Mesendoderm (in vitro differentiated cells): ENCODE results near the gene ADAMTS12.

ENCODE experiments used
- DNase-seq: peaks from one replicate; pipeline ENCODE4 v3.0.0; 2013
- H2AK5ac ChIP-seq: 2 replicates; pipeline ENCODE4 v1.6.1; 2013; ENCODE audit warnings: low read length, inconsistent platforms
- H2BK120ac ChIP-seq: 2 replicates; pipeline ENCODE4 v1.6.1; 2013; ENCODE audit warnings: low read depth, mild to moderate bottlenecking, low read length, moderate library complexity, mixed read lengths
- H2BK15ac ChIP-seq: replicated peaks from 2 replicates; pipeline ENCODE4 v1.6.1; 2013; ENCODE audit warnings: low read depth, mild to moderate bottlenecking, moderate library complexity
- H2BK5ac ChIP-seq: 2 replicates; pipeline ENCODE4 v1.6.1; 2013; ENCODE audit warnings: low read length, inconsistent platforms
- H3K18ac ChIP-seq: 2 replicates; pipeline ENCODE4 v1.6.1; 2013; ENCODE audit warnings: mild to moderate bottlenecking, low read length, mixed read lengths
- H3K23ac ChIP-seq: one replicate; pipeline ENCODE4 v1.6.1; 2013; ENCODE audit warnings: low read length
- H3K27ac ChIP-seq: 2 replicates; pipeline ENCODE4 v1.5.1; 2013; ENCODE audit warnings: low read depth, mild to moderate bottlenecking, inconsistent platforms, low read length, moderate library complexity
- H3K27me3 ChIP-seq: 2 replicates; pipeline ENCODE4 v1.6.1; 2013; ENCODE audit warnings: low read length, control low read depth, mild to moderate bottlenecking, inconsistent platforms; ENCODE audit not compliant: insufficient read depth, poor library complexity
- H3K36me3 ChIP-seq: 2 replicates; pipeline ENCODE4 v1.6.1; 2013; ENCODE audit warnings: low read length, inconsistent platforms; ENCODE audit not compliant: control insufficient read depth, insufficient read depth
- H3K4ac ChIP-seq: one replicate; pipeline ENCODE4 v1.6.1; 2013; ENCODE audit warnings: low read depth, mild to moderate bottlenecking, low read length, moderate library complexity
- H3K4me1 ChIP-seq: 2 replicates; pipeline ENCODE4 v1.6.1; 2013; ENCODE audit warnings: low read depth, low read length, inconsistent platforms; ENCODE audit not compliant: control insufficient read depth
- H3K4me2 ChIP-seq: 2 replicates; pipeline ENCODE4 v1.6.1; 2013; ENCODE audit warnings: low read length
- H3K4me3 ChIP-seq: 2 replicates; pipeline ENCODE4 v1.5.1; 2013; ENCODE audit warnings: mild to moderate bottlenecking, low read length
- H3K56ac ChIP-seq: one replicate; pipeline ENCODE4 v1.6.1; 2013; ENCODE audit warnings: low read length
- H3K79me1 ChIP-seq: 2 replicates; pipeline ENCODE4 v1.6.1; 2013; ENCODE audit warnings: low read length, inconsistent platforms
- H3K79me2 ChIP-seq: 2 replicates; pipeline ENCODE4 v1.6.1; 2013; ENCODE audit warnings: mild to moderate bottlenecking, low read length; ENCODE audit not compliant: control insufficient read depth, insufficient read depth
- H3K9ac ChIP-seq: 2 replicates; pipeline ENCODE4 v1.6.1; 2013; ENCODE audit warnings: low read length, inconsistent platforms
- H4K5ac ChIP-seq: one replicate; pipeline ENCODE4 v1.6.1; 2013; ENCODE audit warnings: low read length
- H4K8ac ChIP-seq: one replicate; pipeline ENCODE4 v1.6.1; 2013; ENCODE audit warnings: low read depth, mild to moderate bottlenecking, control low read depth, low read length, moderate library complexity
- WGBS: extraction: QIAGEN DNeasy Blood & Tissue Kit; methylation state at CpG from one replicate; pipeline ENCODE4 v1.1.7; 2013; ENCODE audit warnings: low lambda C conversion rate, missing lambda C conversion rate; ENCODE audit not compliant: insufficient coverage; ENCODE audit errors: extremely low coverage; 5-methylcytosine and 5-hydroxymethylcytosine counted together

ADAMTS12 gene

DNA sequence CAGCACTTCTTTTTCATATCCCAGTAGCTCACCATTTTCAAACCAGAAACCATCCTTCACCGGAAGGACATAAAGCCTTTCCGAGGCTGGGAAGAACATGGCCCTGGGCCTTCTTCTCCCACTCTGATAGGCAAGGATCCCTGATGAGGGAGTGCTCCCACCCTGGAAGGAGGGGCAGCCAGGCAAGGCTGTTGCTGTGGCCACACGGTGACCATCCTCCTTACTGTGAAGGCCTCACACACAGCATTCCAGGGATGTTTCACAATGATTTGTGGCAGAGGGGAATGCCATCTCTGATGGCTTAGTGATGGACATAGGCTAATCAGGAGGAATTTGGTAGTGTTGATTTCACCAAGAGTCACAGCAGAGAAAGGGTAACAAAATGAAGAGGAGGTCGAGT, 130.7 kb downstream of the ADAMTS12 start:
- no CpG with 5 or more reads among the region's 4 CpGs for WGBS
- peak; percentile 92 for DNase-seq
- no peaks in the 10 kb centered on the region for H3K79me1 ChIP-seq

DNA sequence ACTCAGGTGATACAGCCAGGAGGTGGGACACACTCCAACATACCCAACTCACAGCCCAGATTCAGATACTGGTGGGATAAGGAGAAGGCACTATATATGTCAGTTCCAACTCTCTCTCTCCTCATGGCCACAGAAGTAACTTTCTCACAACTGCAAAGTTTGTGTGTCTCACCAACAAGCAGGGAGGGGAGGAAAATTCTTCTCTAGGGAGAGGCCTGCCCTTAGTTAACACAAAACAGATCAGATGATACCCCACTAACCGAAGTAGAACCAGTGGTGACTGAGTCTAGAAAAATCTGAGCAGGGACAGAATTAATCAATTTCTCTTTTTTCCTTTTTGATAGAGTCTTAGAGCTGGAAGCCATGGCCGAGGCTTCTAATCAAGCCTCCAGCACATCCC, 133.1 kb downstream of the ADAMTS12 start:
- H3K18ac ChIP-seq: no peak overlapping the region
- H3K4me3 ChIP-seq: no peak overlapping the region
- H3K56ac ChIP-seq: no peak overlapping the region
- H3K4me2 ChIP-seq: no peak overlapping the region
- no peaks in the 10 kb centered on the region for H3K36me3 ChIP-seq
- no peak overlapping the region for H3K4ac ChIP-seq
- H3K4me1 ChIP-seq: peaks cover 3% of the 10 kb centered on the region
- H4K5ac ChIP-seq: no peak overlapping the region
- H2BK120ac ChIP-seq: no peak overlapping the region
- no peak for DNase-seq
- no peak overlapping the region for H3K9ac ChIP-seq
- no peak overlapping the region for H2AK5ac ChIP-seq
- no peak overlapping the region for H4K8ac ChIP-seq
- no peaks in the 10 kb centered on the region for H3K79me1 ChIP-seq
- no CpG with 5 or more reads among the region's 2 CpGs for WGBS
- no peaks in the 10 kb centered on the region for H3K27me3 ChIP-seq
- H3K23ac ChIP-seq: no peak overlapping the region
- H2BK15ac ChIP-seq: no peak overlapping the region
- H3K27ac ChIP-seq: no peak overlapping the region
- H2BK5ac ChIP-seq: no peak overlapping the region
- no peaks in the 10 kb centered on the region for H3K79me2 ChIP-seq

More for the DNA sequence above, 130.7 kb downstream of the ADAMTS12 start:
- no peak overlapping the region for H3K9ac ChIP-seq
- H2BK5ac ChIP-seq: no peak overlapping the region
- no peak overlapping the region for H3K4me3 ChIP-seq
- no peak overlapping the region for H2BK120ac ChIP-seq
- H3K79me2 ChIP-seq: no peaks in the 10 kb centered on the region
- no peak overlapping the region for H3K23ac ChIP-seq
- H3K18ac ChIP-seq: no peak overlapping the region
- no peak overlapping the region for H3K4me2 ChIP-seq
- H3K27me3 ChIP-seq: no peaks in the 10 kb centered on the region
- H3K56ac ChIP-seq: no peak overlapping the region
- no peak overlapping the region for H4K5ac ChIP-seq
- H2BK15ac ChIP-seq: no peak overlapping the region
- peaks cover 6% of the 10 kb centered on the region for H3K4me1 ChIP-seq
- H3K4ac ChIP-seq: no peak overlapping the region
- H4K8ac ChIP-seq: no peak overlapping the region
- no peaks in the 10 kb centered on the region for H3K36me3 ChIP-seq
- no peak overlapping the region for H3K27ac ChIP-seq
- H2AK5ac ChIP-seq: no peak overlapping the region

DNA sequence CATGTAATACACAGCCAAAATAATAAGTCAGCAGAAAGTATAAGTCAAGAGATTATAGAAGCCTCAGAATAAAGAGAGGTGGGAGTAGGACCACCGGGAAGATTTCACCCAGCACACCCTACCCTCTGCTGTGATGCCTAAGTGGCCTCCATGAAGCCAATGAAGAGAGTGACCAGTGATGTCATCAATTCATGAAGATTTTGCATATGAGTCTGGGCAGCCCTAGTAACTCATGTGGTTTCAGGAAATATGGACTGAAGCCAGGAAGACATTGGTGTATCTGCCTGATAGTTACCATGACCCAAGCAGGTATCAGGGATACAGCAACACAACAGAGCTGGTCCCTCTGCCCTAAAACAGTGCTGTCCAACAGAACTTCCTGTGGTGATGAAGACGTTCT, 135.3 kb downstream of the ADAMTS12 start:
- Histone ChIP-seq H3K4me3 (no peak overlapping the region), H3K79me1 (no peaks in the 10 kb centered on the region), H4K5ac (no peak overlapping the region), H4K8ac (no peak overlapping the region), H3K4me2 (no peak overlapping the region), H2BK5ac (no peak overlapping the region), H3K4me1 (peaks cover 3% of the 10 kb centered on the region), H3K9ac (no peak overlapping the region), H3K18ac (no peak overlapping the region), H2BK15ac (no peak overlapping the region), H3K36me3 (no peaks in the 10 kb centered on the region), H2BK120ac (no peak overlapping the region), H2AK5ac (no peak overlapping the region), H3K79me2 (no peaks in the 10 kb centered on the region), H3K27ac (no peak overlapping the region), H3K23ac (no peak overlapping the region), H3K27me3 (no peaks in the 10 kb centered on the region), H3K4ac (no peak overlapping the region), H3K56ac (no peak overlapping the region)
- WGBS: no CpG with 5 or more reads among the region's 2 CpGs
- no peak for DNase-seq

DNA sequence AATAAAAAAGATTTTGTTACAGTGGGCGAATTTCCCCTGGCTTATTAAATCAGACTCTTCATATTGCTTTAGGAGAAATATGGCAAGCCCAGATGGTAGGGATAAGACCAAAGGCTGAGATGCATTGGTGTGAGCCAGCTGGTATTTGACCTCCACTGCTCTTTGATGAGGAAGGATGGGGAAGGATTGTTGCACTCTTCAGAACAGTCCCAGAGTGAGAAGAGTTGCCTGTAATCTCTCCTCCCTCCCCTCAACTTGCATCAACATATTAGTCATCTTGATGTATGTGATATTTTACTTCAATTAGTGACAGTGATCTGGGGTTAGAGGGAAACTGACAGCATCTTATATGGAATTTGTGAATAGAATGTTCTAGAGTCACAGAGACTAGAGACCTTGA, 136.6 kb downstream of the ADAMTS12 start:
- no peak overlapping the region for H3K56ac ChIP-seq
- H3K4me3 ChIP-seq: no peak overlapping the region
- H3K4me2 ChIP-seq: no peak overlapping the region
- H3K4me1 ChIP-seq: no peaks in the 10 kb centered on the region
- no peaks in the 10 kb centered on the region for H3K79me1 ChIP-seq
- no peak overlapping the region for H3K9ac ChIP-seq
- no peak overlapping the region for H2AK5ac ChIP-seq
- H3K27ac ChIP-seq: no peak overlapping the region
- no peak overlapping the region for H2BK15ac ChIP-seq
- WGBS: no CpG with 5 or more reads among the region's 1 CpG
- H4K5ac ChIP-seq: no peak overlapping the region
- no peaks in the 10 kb centered on the region for H3K79me2 ChIP-seq
- H3K18ac ChIP-seq: no peak overlapping the region
- no peak overlapping the region for H3K23ac ChIP-seq
- H3K36me3 ChIP-seq: no peaks in the 10 kb centered on the region
- H4K8ac ChIP-seq: no peak overlapping the region
- H2BK120ac ChIP-seq: no peak overlapping the region
- no peak for DNase-seq
- no peaks in the 10 kb centered on the region for H3K27me3 ChIP-seq
- H3K4ac ChIP-seq: no peak overlapping the region
- H2BK5ac ChIP-seq: no peak overlapping the region

DNA sequence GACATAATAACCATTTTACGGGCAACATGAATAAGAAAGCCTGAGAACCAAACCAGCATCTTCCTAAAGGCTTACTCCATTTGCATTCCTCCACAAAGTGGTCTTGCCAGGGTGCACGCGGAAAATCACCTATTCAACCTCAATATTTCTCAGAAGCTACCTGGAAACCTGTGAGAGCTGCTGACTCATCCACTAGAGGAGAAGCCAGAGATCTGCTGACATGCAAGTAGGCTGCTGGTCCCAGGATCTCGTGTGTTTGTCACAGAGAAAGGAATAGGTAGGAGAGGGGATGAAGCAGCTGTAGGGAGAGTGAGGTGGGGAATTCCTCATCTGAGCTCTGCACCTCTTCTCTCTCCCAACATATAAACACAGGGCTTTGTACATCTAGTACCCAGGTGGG, 138.1 kb downstream of the ADAMTS12 start:
- no peak overlapping the region for H2BK120ac ChIP-seq
- no peak overlapping the region for H2AK5ac ChIP-seq
- H2BK15ac ChIP-seq: no peak overlapping the region
- no peak overlapping the region for H3K18ac ChIP-seq
- no peak overlapping the region for H3K4me3 ChIP-seq
- H3K79me2 ChIP-seq: no peaks in the 10 kb centered on the region
- H3K4me1 ChIP-seq: no peaks in the 10 kb centered on the region
- no peak overlapping the region for H2BK5ac ChIP-seq
- H3K9ac ChIP-seq: no peak overlapping the region
- no peak overlapping the region for H4K8ac ChIP-seq
- DNase-seq: no peak
- WGBS: no CpG with 5 or more reads among the region's 4 CpGs
- no peaks in the 10 kb centered on the region for H3K27me3 ChIP-seq
- no peaks in the 10 kb centered on the region for H3K36me3 ChIP-seq
- H3K56ac ChIP-seq: no peak overlapping the region
- no peaks in the 10 kb centered on the region for H3K79me1 ChIP-seq
- H3K27ac ChIP-seq: no peak overlapping the region
- H3K4ac ChIP-seq: no peak overlapping the region
- no peak overlapping the region for H4K5ac ChIP-seq
- no peak overlapping the region for H3K4me2 ChIP-seq
- H3K23ac ChIP-seq: no peak overlapping the region

DNA sequence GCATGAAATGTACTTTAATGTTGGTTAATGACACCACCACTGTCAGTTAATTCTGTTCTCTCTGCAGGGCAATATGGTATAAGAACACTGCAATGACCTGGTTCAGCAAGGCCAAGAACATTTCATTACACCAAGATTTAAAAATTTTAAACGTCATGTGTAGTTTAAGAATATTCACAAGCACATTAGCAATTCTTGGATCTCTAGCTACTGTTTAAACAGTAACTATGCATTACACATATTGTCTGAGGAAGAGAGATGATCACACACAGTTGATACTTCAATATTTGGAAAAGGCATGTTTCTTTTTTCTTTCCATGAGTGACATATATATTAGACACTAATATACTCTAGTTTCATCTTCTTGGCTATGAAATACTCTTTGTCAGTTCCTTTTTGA, 143.0 kb downstream of the ADAMTS12 start:
- Histone ChIP-seq H2BK120ac (no peak overlapping the region), H2BK5ac (no peak overlapping the region), H3K4me1 (no peaks in the 10 kb centered on the region), H4K5ac (no peak overlapping the region), H3K79me2 (no peaks in the 10 kb centered on the region), H3K4me3 (no peak overlapping the region), H3K23ac (no peak overlapping the region), H3K4ac (no peak overlapping the region), H3K79me1 (no peaks in the 10 kb centered on the region), H3K9ac (no peak overlapping the region), H3K18ac (no peak overlapping the region), H3K27me3 (no peaks in the 10 kb centered on the region), H4K8ac (no peak overlapping the region), H3K27ac (no peak overlapping the region), H3K4me2 (no peak overlapping the region), H2AK5ac (no peak overlapping the region), H3K56ac (no peak overlapping the region), H3K36me3 (no peaks in the 10 kb centered on the region), H2BK15ac (no peak overlapping the region)
- WGBS: no CpG with 5 or more reads among the region's 1 CpG
- no peak for DNase-seq
